Renal cortical epithelial cell (primary cell): ENCODE measurements around the gene TRIM45. TPM values are rescaled to one million over a fixed set of nuclear protein-coding genes. Genes with fewer than 3 reads are reported as not detected.
"Not testable (repeated sequence)": the region's sequence is repeated elsewhere in the genome, so short reads cannot be mapped to it uniquely, and the experiment has no call there.

Source experiments
- DNase-seq: peaks from one replicate; pipeline ENCODE4 v3.0.0-alpha.2; 2011; ENCODE audit warnings: low read depth
- total RNA-seq: library from RNA; depleted of rRNA; stranded (reverse); fragments of >200 nt; gene quantifications from 2 replicates; pipeline ENCODE4 v1.2.3, GENCODE V29; 2014

TRIM45 gene
- total RNA-seq, 1 donor from 2014 or later, result 7.1 TPM

- DNase-seq, result no peak
Observed at GRCh38 chr1:117135329-117135728, 13.8 kb upstream of the TRIM45 start.

- no peak for DNase-seq
Observed at GRCh38 chr1:117130526-117130925, 9.0 kb upstream of the TRIM45 start.

GRCh38 chr1:117128323-117129079 lies 7.0 kb upstream of the TRIM45 start:
- DNase-seq, result peak; percentile 69

GRCh38 chr1:117127795-117128194 lies 6.2 kb upstream of the TRIM45 start:
- DNase-seq, result peak; percentile 15

GRCh38 chr1:117124661-117125060 lies 3.1 kb upstream of the TRIM45 start:
- no peak for DNase-seq

- DNase-seq, result no peak
Observed at GRCh38 chr1:117123274-117123673, 1.7 kb upstream of the TRIM45 start.

- DNase-seq, result peak; percentile 6
Observed at GRCh38 chr1:117122330-117123025, 929 bp upstream of the TRIM45 start.

- peak; percentile 13 for DNase-seq
Observed at GRCh38 chr1:117120774-117121588, 568 bp downstream of the TRIM45 start.

GRCh38 chr1:117119144-117119543 lies 2.4 kb downstream of the TRIM45 start:
- not testable (repeated sequence) for DNase-seq

GRCh38 chr1:117118137-117118536 lies 3.4 kb downstream of the TRIM45 start:
- no peak for DNase-seq

- DNase-seq, result no peak
Observed at GRCh38 chr1:117117697-117118096, 3.9 kb downstream of the TRIM45 start.

GRCh38 chr1:117116784-117117130 lies 4.8 kb downstream of the TRIM45 start:
- no peak for DNase-seq

GRCh38 chr1:117116090-117116783 lies 5.3 kb downstream of the TRIM45 start:
- no peak for DNase-seq

GRCh38 chr1:117114877-117115276 lies 6.7 kb downstream of the TRIM45 start:
- DNase-seq, result no peak

- DNase-seq, result no peak
Observed at GRCh38 chr1:117113199-117113598, 8.3 kb downstream of the TRIM45 start.

- DNase-seq, result no peak
Observed at GRCh38 chr1:117112047-117112717, 9.4 kb downstream of the TRIM45 start.

GRCh38 chr1:117110774-117111173 lies 10.8 kb downstream of the TRIM45 start:
- peak; percentile 54 for DNase-seq

- no peak for DNase-seq
Observed at GRCh38 chr1:117107364-117107763, 14.2 kb downstream of the TRIM45 start.

GRCh38 chr1:117106478-117106877 lies 15.1 kb downstream of the TRIM45 start:
- no peak for DNase-seq

- DNase-seq, result no peak
Observed at GRCh38 chr1:117105722-117106121, 15.8 kb downstream of the TRIM45 start.

- no peak for DNase-seq
Observed at GRCh38 chr1:117104986-117105385, 16.6 kb downstream of the TRIM45 start.
